ENCODE data around the gene CEP85. TPM values are rescaled to one million over a fixed set of nuclear protein-coding genes. Genes with fewer than 3 reads are reported as not detected.

Gene CEP85
- total and polyA plus RNA-seq, 2 of the 13 experiments (the other 11 are each of a cell fraction or from before 2014, with no cell fraction given), result 16.1 to 26.7 TPM

DNA sequence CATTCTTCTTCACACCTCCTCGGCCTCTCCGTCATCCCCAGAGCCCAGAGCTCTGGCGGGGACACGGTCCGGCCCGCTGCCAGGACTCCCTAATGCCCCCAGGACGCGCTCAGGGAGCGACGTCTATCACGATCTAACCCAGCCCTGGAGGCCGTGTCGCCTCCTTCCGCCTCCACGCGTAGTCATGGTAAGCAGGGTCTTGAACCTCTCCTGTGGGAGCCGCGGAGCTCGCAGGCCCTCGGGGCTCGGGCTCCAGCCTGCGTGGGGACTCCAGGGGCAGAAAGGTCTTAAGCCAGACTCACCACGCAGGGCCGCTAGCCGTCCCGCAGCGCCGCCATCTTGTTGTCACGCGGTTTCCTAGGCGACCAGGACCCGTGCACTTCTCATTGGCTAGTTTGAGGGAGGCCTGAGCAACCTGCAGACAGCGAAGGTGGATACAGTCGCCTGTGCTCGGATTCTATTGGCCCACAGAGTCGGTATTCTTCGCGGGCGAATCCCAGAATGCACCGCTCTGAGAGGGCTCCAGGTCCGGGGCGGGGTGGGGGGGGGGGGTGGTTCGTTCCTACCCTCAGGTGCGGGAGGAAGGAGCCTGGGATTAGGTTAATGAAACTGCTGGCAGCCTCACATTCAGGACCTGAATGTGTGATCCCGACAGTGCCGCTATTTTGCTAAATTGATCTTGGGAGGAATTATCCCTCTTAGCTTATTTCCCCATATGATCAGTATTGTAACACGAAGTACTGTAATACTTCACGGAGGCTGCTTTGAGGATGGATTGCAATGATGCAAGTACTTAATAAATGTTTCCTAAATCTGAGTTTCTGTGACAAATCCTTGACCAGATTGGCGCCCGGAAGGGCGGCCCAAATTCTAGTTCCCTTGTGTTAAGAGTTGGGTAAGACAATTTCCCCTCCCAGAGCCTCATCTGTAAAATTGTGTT, 72.6 kb downstream of the CEP85 start, which contains the start of gene UBXN11 (continued):
- TF ChIP-seq, protein P1, sequence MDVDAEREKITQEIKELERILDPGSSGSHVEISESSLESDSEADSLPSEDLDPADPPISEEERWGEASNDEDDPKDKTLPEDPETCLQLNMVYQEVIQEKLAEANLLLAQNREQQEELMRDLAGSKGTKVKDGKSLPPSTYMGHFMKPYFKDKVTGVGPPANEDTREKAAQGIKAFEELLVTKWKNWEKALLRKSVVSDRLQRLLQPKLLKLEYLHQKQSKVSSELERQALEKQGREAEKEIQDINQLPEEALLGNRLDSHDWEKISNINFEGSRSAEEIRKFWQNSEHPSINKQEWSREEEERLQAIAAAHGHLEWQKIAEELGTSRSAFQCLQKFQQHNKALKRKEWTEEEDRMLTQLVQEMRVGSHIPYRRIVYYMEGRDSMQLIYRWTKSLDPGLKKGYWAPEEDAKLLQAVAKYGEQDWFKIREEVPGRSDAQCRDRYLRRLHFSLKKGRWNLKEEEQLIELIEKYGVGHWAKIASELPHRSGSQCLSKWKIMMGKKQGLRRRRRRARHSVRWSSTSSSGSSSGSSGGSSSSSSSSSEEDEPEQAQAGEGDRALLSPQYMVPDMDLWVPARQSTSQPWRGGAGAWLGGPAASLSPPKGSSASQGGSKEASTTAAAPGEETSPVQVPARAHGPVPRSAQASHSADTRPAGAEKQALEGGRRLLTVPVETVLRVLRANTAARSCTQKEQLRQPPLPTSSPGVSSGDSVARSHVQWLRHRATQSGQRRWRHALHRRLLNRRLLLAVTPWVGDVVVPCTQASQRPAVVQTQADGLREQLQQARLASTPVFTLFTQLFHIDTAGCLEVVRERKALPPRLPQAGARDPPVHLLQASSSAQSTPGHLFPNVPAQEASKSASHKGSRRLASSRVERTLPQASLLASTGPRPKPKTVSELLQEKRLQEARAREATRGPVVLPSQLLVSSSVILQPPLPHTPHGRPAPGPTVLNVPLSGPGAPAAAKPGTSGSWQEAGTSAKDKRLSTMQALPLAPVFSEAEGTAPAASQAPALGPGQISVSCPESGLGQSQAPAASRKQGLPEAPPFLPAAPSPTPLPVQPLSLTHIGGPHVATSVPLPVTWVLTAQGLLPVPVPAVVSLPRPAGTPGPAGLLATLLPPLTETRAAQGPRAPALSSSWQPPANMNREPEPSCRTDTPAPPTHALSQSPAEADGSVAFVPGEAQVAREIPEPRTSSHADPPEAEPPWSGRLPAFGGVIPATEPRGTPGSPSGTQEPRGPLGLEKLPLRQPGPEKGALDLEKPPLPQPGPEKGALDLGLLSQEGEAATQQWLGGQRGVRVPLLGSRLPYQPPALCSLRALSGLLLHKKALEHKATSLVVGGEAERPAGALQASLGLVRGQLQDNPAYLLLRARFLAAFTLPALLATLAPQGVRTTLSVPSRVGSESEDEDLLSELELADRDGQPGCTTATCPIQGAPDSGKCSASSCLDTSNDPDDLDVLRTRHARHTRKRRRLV (CRISPR knock-in tag; IDR thresholded peaks at IDR 0.05), result no peak
- TF ChIP-seq PHF5A (CRISPR knock-in tag; IDR thresholded peaks at IDR 0.05; ENCODE audit: low read depth, unreplicated experiment) (no peak), BORCS8-MEF2B (CRISPR knock-in tag; IDR thresholded peaks at IDR 0.05) (peak; percentile 66; the same call in 1 of the 2 replicates), RFX1 (IDR thresholded peaks at IDR 0.05) (peak; percentile 89), ZNF777 (CRISPR knock-in tag; IDR thresholded peaks at IDR 0.05) (peak; percentile 35; the same call in 1 of the 2 replicates), RARG (CRISPR knock-in tag; IDR thresholded peaks at IDR 0.05; ENCODE audit: low read depth) (no peak), HDAC1 (CRISPR knock-in tag; IDR thresholded peaks at IDR 0.05) (peak; percentile 97), U2AF1 (optimal IDR thresholded peaks at IDR 0.05; ENCODE audit: low read depth, low read length) (no peak), IRF2 (CRISPR knock-in tag; IDR thresholded peaks at IDR 0.05) (peak; percentile 40; the same call in 1 of the 2 replicates), ZNF251 (CRISPR knock-in tag; IDR thresholded peaks at IDR 0.05) (no peak), ZNF138 (CRISPR knock-in tag; IDR thresholded peaks at IDR 0.05; ENCODE audit: low read depth) (no peak)
- TF ChIP-seq, protein P2, sequence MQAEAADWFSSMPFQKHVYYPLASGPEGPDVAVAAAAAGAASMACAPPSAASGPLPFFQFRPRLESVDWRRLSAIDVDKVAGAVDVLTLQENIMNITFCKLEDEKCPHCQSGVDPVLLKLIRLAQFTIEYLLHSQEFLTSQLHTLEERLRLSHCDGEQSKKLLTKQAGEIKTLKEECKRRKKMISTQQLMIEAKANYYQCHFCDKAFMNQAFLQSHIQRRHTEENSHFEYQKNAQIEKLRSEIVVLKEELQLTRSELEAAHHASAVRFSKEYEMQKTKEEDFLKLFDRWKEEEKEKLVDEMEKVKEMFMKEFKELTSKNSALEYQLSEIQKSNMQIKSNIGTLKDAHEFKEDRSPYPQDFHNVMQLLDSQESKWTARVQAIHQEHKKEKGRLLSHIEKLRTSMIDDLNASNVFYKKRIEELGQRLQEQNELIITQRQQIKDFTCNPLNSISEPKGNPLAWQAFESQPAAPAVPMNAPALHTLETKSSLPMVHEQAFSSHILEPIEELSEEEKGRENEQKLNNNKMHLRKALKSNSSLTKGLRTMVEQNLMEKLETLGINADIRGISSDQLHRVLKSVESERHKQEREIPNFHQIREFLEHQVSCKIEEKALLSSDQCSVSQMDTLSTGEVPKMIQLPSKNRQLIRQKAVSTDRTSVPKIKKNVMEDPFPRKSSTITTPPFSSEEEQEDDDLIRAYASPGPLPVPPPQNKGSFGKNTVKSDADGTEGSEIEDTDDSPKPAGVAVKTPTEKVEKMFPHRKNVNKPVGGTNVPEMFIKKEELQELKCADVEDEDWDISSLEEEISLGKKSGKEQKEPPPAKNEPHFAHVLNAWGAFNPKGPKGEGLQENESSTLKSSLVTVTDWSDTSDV (CRISPR knock-in tag; IDR thresholded peaks at IDR 0.05), result peak; percentile 58; the same call in 1 of the 2 replicates
- TF ChIP-seq, protein P3, sequence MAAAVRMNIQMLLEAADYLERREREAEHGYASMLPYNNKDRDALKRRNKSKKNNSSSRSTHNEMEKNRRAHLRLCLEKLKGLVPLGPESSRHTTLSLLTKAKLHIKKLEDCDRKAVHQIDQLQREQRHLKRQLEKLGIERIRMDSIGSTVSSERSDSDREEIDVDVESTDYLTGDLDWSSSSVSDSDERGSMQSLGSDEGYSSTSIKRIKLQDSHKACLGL (CRISPR knock-in tag; IDR thresholded peaks at IDR 0.05), result peak; percentile 71; the same call in 1 of the 2 replicates
- TF ChIP-seq, protein P4, sequence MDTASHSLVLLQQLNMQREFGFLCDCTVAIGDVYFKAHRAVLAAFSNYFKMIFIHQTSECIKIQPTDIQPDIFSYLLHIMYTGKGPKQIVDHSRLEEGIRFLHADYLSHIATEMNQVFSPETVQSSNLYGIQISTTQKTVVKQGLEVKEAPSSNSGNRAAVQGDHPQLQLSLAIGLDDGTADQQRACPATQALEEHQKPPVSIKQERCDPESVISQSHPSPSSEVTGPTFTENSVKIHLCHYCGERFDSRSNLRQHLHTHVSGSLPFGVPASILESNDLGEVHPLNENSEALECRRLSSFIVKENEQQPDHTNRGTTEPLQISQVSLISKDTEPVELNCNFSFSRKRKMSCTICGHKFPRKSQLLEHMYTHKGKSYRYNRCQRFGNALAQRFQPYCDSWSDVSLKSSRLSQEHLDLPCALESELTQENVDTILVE (CRISPR knock-in tag; IDR thresholded peaks at IDR 0.05), result no peak
- TF ChIP-seq, protein P5, sequence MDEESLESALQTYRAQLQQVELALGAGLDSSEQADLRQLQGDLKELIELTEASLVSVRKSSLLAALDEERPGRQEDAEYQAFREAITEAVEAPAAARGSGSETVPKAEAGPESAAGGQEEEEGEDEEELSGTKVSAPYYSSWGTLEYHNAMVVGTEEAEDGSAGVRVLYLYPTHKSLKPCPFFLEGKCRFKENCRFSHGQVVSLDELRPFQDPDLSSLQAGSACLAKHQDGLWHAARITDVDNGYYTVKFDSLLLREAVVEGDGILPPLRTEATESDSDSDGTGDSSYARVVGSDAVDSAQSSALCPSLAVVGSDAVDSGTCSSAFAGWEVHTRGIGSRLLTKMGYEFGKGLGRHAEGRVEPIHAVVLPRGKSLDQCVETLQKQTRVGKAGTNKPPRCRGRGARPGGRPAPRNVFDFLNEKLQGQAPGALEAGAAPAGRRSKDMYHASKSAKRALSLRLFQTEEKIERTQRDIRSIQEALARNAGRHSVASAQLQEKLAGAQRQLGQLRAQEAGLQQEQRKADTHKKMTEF (CRISPR knock-in tag; IDR thresholded peaks at IDR 0.05), result peak; percentile 43; the same call in 1 of the 2 replicates
- TF ChIP-seq, protein P6, sequence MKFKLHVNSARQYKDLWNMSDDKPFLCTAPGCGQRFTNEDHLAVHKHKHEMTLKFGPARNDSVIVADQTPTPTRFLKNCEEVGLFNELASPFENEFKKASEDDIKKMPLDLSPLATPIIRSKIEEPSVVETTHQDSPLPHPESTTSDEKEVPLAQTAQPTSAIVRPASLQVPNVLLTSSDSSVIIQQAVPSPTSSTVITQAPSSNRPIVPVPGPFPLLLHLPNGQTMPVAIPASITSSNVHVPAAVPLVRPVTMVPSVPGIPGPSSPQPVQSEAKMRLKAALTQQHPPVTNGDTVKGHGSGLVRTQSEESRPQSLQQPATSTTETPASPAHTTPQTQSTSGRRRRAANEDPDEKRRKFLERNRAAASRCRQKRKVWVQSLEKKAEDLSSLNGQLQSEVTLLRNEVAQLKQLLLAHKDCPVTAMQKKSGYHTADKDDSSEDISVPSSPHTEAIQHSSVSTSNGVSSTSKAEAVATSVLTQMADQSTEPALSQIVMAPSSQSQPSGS (CRISPR knock-in tag; IDR thresholded peaks at IDR 0.05), result peak; percentile 37; the same call in 1 of the 2 replicates

Data from HepG2 (cell line).